COR-L47 (cell line): ENCODE measurements around the gene SCCPDH.
A peak's percentile ranks its signal among the peaks of the same experiment; 100 is the strongest.

ENCODE experiments used
- DNase-seq: peaks from one replicate; lab custom pipeline; 2025; lab: John Stamatoyannopoulos, UW

The SCCPDH gene

GRCh38 chr1:246750752-246751151, 26.5 kb downstream of the SCCPDH start:
- no peak for DNase-seq

GRCh38 chr1:246753670-246754535, 29.7 kb downstream of the SCCPDH start:
- DNase-seq = peak; percentile 64

DNA sequence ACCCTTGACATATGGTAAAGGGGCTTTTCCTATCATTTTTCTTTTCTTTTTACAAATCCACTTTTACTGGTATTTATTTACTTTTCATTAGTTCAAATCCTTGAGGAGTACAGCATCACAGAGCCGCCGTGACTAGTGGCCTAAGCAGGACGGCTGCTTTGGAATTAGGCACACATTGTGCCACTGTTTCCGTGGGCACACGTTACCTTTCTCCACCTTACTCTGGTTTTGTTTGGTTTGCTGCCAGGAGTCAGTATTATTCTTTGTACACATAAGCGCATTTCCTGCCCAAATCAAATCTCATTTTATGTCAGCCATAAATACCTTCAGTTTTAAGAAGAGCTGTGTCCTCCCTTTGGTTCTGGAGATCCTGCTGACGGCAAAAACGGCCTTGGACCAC, 31.2 kb downstream of the SCCPDH start:
- no peak for DNase-seq

- no peak for DNase-seq
Observed at GRCh38 chr1:246760422-246761347, 36.5 kb downstream of the SCCPDH start.

DNA sequence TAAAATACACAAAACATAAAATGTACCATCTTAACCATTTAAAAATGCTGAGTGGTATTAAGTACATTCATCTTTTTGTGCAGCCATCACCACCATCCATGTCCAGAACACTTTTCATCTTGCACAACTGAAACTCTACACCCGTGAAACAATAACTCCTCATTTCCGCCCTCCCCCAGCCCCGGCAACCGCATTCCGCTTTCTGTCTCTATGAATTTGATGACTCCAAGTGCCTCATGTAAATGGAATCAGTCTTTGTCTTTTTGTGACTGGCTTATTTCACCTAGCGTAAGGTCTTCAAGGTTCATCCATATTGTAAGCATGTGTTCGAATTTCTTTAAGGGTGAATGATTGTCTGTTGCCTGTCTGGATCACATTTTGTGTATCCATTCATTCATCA, 37.2 kb downstream of the SCCPDH start:
- no peak for DNase-seq

- DNase-seq = no peak
Observed at GRCh38 chr1:246765521-246765920, 41.3 kb downstream of the SCCPDH start.

DNA sequence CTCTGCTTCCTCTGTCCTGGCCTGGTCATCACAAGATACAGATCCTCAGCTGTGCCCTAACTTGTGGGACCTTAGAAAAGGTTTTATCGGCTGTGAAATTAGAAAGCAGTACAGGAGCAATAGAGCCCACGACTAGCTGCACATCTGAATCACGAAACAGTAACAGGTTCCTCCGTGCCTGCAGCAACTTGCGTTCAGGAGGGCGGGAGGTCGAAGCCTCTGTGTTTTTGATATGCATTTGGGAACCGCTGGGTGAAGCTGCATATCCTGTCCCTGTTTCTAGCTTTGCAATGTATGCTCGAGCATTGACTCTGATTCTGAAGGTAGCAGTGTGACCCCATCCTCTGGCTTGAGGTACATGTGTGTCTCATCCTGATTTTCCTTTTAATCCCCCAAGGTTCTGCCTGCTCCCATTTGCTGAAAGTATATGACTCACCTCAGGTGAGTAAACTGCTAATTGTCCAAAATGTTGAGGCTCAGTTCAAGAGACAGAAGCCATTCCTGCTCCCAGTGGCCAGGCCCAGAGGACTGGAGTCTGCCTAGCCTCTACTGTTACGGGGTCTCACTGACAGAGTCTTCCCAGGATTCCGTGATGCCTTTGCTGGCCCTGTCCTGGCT, 44.3 kb downstream of the SCCPDH start:
- no peak for DNase-seq

GRCh38 chr1:246769306-246769705, 45.1 kb downstream of the SCCPDH start:
- DNase-seq = no peak

DNA sequence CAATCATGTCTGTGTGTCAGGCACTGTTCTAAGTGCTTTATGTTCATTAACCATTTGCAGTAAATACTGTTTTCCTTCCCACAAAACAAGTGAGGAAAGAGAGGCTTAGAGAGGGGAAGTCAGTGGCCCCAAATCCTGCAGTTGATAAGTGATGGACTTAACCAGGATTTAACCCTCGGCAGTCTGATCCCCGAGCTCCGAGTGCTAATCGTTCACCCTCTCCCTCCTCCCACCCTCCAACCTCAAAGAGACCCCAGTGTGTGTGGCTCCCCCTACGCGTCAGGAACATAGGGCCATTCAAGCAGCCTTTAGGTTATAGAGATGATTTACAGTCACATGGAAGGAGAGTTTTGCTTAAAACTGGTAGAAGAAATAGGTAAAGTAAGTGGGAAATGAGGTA, 47.2 kb downstream of the SCCPDH start:
- no peak for DNase-seq

DNA sequence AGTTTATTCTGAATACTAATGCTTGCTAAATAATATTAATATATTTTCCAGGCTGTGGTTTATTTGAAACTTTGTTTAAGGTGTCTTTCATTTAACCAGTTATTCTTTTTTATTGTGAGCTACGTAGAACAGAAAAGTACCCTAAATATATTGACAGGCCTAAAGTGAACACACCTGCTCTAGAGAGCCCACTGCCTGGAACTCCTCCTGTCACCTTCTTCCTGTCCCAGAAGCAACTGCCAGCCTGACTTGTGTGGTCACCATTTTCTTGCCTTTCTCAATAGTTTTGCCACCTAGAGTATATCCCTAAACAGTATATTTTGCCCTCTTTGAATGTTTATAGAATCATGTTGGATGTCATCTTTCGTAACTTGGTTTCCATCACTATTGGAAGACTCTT, 48.5 kb downstream of the SCCPDH start:
- no peak for DNase-seq

DNA sequence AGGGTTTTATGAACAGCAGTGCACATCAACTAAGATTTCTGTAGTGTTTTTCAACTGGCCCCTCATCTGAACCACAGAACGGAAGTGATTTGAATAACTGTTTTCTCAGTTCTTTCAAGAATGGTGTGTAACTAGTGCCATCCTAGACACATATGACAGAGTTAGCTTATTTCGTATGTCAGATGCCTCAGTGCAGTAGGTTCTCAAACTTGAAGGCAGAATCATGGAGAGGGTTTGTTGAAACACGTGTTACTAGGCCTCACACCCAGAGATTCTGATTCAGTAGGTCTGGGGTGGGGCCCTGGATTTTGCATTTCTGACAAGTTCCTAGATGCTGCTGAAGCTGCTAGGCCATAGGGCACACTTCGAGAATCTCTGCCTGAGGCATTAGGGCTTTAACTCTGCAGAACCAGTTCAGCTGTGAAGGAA, 49.0 kb downstream of the SCCPDH start:
- no peak for DNase-seq

DNA sequence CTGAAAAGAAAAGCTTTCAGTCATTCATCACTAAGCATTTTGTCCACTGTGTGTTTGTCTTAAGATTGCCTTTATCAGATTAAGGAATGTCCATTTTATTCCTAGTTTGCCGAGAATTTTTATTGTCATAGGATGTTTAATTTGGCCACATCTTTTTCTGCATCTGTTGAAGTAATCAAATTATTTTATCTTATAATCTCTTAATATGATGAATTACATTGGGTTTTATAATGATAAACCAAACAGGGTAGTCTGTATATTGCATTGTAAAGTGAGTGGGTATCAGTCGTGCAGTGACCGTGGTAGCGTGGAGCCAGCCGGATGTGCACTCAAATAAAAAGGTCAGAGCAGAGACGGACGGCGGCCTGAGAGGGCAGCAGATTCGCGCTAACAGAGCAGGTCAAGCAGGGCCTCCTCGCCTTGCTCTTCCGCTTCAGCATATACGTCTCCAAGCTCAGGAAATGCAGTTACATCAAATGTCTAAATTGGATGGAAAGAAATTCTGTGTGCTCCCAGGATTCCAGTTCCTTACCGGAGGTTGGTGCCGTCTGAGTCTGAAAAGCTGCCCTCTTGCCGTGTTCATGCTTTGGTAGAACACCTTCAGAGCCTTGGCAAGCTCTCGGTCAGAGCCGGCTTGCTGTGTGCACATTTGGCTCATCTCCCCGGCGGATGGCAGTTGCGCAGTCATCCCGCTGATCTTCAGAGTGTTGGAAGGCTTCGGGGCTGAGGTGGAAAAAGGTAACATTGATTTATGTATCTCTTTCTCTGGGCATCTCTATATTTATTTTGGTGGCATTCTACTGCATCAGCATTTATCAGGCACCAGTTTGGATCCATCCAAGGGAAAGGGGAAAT, 51.5 kb downstream of the SCCPDH start:
- no peak for DNase-seq

GRCh38 chr1:246776923-246777322, 52.7 kb downstream of the SCCPDH start:
- DNase-seq = no peak

GRCh38 chr1:246778663-246779062, 54.5 kb downstream of the SCCPDH start:
- no peak for DNase-seq

DNA sequence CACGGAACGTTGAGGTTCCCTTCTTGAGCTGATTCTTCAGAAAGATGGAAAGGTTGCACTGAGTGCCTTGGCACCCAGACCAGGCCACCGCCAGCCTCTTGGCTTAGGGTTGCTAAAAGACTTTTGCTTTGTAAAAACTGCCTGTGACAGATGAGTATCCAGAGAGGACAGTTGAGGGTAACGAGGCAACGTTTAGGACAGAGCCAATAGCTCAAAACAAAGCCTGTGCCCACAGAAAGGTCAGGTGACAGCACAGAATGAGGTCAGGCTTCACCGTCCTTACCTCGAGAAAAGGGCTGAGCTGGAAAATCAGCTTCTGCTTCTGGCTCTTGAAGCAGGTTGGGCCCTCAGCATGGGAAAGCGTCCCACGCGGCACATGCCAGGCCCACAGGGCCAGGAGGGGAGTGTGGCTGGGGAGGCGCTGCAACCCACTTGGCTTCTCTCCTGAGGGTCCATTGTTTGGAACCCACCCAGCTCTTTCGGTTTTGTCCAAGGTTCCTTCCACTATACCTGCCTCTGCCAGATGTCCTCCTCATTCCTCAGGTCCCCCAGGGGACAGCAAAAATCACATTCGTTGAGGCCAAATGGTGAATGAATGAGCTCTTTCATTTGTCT, 55.5 kb downstream of the SCCPDH start:
- no peak for DNase-seq

- DNase-seq = no peak
Observed at GRCh38 chr1:246780264-246780663, 56.1 kb downstream of the SCCPDH start.

DNA sequence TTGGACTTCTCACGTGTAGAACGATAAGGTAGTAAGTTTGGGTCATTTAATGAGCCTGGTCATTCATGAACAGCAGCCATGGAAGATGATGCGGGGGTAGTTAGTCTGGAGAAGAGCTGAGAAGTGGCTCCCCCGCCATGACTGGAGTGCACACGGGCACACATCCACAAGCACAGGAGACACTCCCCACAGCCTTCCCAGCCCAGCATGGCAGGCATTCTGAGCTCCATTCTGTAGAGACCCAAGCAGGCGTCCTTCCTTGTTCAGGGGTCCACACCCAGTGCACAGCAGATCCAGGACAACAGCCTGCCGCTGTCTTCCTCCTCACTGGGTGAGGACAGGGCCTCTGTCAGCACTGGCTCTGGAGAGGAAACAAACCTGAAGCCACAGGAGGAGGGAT, 57.0 kb downstream of the SCCPDH start:
- DNase-seq = no peak

DNA sequence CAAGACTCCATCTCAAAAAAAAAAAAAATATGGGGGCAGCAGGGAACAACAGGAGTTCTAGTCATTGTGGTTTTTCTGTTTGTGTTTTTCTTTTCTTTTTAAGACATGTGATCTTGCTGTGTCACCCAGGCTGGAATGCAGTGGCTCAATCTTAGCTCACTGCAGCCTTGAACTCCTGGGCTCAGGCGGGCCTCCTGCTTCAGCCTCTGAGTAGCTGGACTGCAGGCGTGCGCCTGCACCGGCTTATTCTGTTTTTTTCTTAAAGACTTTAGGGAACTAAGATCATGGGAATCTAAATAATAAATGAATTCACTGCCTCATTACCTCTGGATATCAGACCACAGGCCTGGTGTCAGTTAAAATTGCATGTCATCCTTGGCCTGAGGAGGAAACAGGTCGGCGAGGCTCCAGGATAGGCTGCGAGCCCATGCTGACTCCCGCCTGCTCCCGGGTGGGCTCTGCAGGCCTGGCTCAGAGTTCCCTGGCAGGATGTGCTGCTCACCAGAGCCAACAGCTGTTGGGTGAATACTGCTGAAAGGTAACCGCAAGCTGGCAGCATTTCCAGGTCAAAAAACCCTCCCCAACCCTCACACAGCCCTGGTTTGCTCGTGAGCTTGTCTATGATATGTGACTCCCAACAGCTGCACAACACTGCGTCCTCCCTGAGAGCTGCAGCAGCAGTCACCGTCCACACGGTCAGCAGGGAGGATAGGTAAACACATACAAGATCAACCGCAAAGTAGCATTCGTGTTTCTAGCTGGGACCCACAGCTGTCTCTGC, 58.1 kb downstream of the SCCPDH start:
- DNase-seq = no peak

DNA sequence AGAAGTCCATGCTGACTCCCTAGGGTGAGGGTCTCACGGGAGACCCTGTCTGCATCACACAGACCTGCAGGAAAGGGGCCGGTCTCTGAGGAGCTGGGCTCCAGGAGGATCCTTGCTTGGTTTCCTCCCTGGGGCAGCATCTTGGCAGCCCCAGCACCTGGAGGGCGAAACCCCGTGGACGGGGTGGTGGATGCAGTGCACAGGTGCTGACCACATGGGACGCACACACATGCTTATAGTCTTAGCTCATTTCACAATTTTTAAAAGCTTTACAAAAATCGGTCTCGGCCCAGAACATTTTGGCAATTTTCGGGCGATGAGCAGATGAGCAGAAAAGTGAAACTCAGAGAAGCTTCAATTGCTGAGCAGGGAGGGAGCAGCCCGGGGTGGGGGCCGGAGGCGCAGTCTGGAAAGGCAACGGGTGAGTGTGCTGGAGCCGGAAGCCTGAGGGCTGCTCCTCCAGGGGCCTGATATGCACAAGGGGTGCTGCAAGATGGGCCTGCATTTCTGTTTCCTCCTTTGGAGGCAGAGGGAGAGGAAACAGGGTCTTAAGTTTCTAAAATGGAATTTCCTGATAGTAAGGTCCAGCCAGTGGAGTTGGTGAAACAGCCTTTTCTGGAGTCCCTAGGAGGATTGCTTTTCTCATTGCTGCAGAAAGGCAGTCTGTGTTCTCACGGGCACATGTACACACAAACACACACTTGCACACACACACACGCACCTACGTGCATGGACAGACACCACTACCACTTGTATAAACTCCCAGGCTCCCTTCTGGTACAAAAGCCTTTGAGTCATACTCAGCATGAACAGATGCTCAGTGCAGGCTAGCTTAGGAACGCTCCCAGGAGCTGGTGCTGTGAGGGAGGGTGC, 60.6 kb downstream of the SCCPDH start:
- DNase-seq = no peak
